GM19193 (cell line): Measurements from ENCODE around the gene WFDC2.

Experiments
- POLR2A ChIP-seq: IDR thresholded peaks from 4 replicates; pipeline ENCODE4 v1.6.1; 2011; ENCODE audit not compliant: insufficient read depth, insufficient read length; ENCODE audit errors: extremely low read depth

Gene WFDC2

GRCh38 chr20:45441746-45442145 is 27.8 kb upstream of the WFDC2 start:
- no peak for TF ChIP-seq POLR2A

DNA sequence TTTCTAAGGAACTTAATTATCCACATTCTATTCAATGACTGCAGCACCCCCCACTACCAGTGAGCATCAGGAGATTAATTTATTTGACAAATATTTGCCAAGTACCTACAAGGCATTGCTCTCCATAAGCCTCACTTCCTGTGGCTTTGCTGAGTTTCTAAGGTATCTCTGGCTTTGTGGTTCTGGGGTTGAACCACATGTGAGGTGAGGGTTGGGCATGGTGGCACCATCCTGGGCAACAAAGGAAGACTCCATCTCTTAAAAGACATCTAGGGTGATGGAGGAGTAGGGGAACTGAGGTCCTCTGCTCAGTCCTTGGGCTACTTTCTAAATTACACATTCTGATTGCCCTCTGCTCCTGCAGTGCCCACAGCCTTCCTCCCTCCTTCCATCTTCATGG is 25.5 kb upstream of the WFDC2 start:
- no peak for TF ChIP-seq POLR2A

DNA sequence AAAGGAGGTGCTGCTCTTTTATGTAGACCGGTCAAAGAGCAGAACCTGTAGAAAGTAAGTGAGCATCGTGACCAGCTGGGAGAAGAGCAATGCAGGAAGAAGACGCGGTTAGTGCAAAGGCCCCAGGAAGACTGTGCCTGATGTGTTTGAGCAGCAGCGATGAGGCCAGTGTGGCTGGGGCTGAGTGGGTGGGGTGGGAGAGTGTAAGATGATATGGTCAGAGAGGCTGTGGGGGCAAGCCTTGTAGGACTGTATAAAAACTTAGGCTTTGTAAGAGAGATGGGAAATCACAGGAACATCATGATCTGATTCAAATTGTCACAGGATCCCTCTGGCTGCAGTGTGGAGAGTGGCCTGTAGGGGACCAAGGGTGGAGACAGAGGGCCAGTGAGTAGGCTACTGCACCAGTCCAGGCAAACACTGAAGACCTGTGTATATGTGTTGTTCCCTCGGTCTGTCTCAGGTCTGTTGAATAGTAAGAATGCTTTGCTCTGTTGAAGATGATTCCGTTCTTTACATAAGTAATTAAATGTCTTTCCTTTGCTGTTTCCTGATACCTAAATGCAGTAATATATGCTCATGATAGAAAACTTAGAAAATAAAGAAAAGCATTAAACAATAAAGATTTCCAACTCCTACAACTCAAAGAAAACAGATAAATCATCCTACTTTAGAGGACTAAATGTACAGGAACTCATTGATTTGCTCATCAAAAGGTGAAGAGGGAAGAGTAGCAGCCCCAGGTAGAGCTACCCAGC is 23.6 kb upstream of the WFDC2 start:
- TF ChIP-seq POLR2A, result no peak

DNA sequence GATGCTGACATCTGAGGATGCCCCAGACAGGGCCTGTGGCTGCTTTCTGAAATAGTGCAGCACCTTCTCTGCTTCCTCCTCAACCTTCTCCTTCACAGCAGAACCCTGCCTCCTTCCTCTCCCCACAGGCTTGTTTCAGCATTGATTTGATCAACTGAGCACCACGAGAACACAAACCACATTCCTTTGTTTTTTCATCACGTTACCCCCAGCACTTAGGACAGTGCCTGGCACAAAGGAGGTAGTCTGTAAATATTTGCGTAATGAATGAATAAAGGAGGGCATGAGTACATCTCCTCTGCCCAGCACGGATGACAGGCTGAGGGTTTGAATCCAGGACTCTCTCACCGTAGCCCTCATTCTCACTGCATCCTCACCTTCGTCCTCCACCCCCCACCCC is 21.3 kb upstream of the WFDC2 start:
- no peak for TF ChIP-seq POLR2A

GRCh38 chr20:45449528-45449927 is 20.0 kb upstream of the WFDC2 start:
- no peak for TF ChIP-seq POLR2A

DNA sequence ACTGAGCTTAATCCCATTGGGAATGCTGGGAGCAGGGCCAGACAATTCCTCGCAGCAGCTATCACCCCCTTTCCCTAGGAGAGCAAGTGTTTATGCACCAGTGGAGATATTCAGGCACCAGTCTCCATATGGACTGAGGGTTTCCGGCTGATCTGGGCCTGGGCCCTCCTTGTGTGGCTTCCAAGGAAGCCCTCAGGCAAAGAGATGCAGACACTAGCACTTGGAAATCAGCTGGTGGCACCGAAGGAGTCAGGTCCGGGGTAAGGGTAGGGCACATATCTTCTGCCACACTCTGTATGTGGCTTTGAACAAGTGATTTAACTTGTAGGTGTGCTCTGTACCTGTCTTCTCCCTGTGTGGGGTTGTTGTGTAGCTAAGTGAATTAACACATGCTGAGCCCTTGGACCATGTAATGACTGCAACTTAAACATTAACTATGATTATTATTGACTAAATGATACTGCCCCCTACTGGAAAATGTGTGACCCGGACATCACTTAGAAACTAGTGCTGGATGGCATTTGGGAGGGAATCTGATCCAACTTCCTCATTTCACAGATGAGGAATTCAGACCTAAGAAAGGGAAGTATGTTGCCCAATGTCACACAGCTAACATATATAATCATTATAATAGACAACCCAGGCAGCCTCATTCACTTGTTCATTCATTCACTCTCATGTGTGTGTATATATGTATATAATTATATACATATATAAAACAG is 19.3 kb upstream of the WFDC2 start:
- no peak for TF ChIP-seq POLR2A

- TF ChIP-seq POLR2A, result no peak
Measured at GRCh38 chr20:45452238-45452637, 17.3 kb upstream of the WFDC2 start.

- TF ChIP-seq POLR2A, result no peak
Measured at GRCh38 chr20:45452772-45453691, 16.5 kb upstream of the WFDC2 start.

- no peak for TF ChIP-seq POLR2A
Measured at GRCh38 chr20:45456632-45457031, 12.9 kb upstream of the WFDC2 start.

- no peak for TF ChIP-seq POLR2A
Measured at GRCh38 chr20:45459606-45460005, 9.9 kb upstream of the WFDC2 start.

DNA sequence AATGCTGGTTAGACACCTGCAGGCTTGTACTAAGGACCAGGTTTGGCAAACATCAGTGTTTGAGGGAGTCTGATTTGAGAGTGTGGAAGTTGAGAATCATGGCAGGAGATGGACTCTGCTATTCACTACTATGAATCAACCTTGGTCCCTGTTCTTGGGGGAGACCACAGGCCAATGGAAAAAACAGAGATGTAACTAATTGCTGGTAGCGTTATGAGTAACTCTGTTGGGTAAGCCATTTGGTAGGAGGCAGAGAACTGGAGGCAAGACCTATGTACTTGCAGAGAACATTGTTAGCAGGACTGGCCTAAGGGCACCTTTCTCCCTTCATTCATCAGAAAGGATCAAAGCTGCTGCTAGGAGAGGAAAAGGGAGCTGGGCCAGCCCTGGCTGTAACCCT is 8.3 kb upstream of the WFDC2 start:
- TF ChIP-seq POLR2A, result no peak

- no peak for TF ChIP-seq POLR2A
Measured at GRCh38 chr20:45462711-45463509, 6.6 kb upstream of the WFDC2 start.

DNA sequence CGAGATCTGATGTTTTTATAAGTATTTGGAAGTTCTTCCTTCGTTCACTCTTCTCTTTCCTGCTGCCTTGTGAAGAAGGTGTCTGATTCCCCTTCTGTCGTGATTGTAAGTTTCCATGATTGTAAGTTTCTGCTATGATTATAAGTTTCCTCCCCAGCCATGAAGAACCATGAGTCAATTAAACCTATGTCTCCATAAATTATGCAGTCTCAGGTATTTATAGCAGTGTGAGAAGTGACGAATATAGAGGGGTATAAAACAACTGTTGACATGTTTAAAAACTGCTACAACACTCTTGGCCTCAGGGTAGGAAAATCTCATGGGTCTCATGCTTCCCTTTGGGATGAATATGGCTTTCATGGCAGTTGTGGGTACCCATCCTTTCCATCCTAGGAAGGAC is 5.8 kb upstream of the WFDC2 start:
- no peak for TF ChIP-seq POLR2A

GRCh38 chr20:45465491-45466266 is 3.9 kb upstream of the WFDC2 start:
- TF ChIP-seq POLR2A, result no peak

DNA sequence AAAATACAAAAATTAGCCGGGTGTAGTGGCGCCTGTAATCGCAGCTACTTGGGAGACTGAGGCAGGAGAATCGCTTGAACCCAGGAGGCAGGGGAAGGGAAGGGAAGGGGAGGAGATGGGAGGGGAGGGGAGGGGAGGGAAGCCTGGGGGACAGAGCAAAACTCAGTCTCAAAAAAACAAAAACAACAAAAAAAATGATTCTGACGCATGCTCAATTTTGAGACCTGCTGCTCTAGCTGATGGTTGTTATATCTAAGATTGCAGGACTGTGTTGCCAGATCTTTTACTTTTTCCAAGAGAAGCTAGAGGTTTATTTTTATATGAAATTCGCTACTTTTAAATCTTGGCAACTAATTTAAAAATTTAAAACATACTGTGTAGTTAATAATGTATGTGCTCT is 2.4 kb upstream of the WFDC2 start:
- no peak for TF ChIP-seq POLR2A

DNA sequence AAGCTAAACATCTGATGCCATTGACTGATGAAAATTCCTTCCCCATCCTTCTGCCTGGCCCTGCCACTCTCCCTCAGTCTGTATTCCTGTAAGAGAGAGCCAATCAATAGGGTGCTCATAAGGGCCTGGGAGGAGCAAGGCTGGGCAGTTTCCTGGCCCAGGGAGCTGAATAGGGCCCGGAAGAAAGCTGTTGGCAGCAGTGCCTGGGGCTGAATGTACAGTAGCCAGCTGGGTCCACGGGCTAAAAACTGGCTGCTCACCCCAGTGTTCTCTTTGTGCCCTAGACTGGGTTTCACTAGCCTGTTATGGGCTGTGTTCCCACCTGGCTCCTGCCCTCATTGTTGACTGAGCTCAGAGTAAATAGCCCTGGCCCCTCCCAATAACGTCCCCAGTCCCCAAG is 1.7 kb upstream of the WFDC2 start:
- TF ChIP-seq POLR2A, result no peak
